SK-N-MC (cell line): ENCODE measurements around the gene PLA2G4F.

ENCODE experiments used
- EZH2 ChIP-seq: fragments of 200-600 bp; sonication (generic); IDR thresholded peaks from one replicate; pipeline ENCODE4 v1.6.1; 2017; ENCODE audit warnings: antibody characterized with exemption
- POLR2AphosphoS5 ChIP-seq: IDR thresholded peaks from 2 replicates; pipeline ENCODE4 v1.6.1; 2012; ENCODE audit warnings: mild to moderate bottlenecking, low read depth, low read length, borderline replicate concordance

GRCh38 chr15:42182961-42183360, 26.5 kb upstream of the PLA2G4F start:
- TF ChIP-seq POLR2AphosphoS5 (no peak), EZH2 (no peak)
